H1 (cell line): ENCODE results near the gene TMEM14C.

Experiments used
- ASH2L ChIP-seq: fragments of 200-600, 300-600 bp; sonication (generic); IDR thresholded peaks from one replicate; pipeline ENCODE4 v1.7.1; 2017; ENCODE audit warnings: low read length
- BRCA1 ChIP-seq: IDR thresholded peaks from 2 replicates; pipeline ENCODE4 v1.6.1; 2012; ENCODE audit warnings: low read depth, low read length, improper control_type of control experiment
- CBX8 ChIP-seq: fragments of 300-800, 300-1000 bp; sonication (generic); IDR thresholded peaks from 2 replicates; pipeline ENCODE4 v1.7.1; 2016; ENCODE audit warnings: low read depth, low read length, borderline replicate concordance
- EZH2 ChIP-seq: fragments of 200-600 bp; sonication (generic); IDR thresholded peaks from 2 replicates; pipeline ENCODE4 v1.7.1; 2012; ENCODE audit warnings: low read depth, mild to moderate bottlenecking, moderate library complexity, low read length, inconsistent platforms; ENCODE audit not compliant: severe bottlenecking
- KDM5A ChIP-seq: fragments of 200-600 bp; IDR thresholded peaks from 2 replicates; pipeline ENCODE4 v1.7.1; 2012; ENCODE audit warnings: mild to moderate bottlenecking, low read length, inconsistent platforms, mixed read lengths
- POLR2A ChIP-seq, 2 experiments: IDR thresholded peaks; 1 replicate in 1 of 2; 2 replicates in 1 of 2; pipeline ENCODE4 v1.6.1; 2011; ENCODE audit warnings: low read depth in 2 of 2, low read length in 2 of 2, mild to moderate bottlenecking in 2 of 2; ENCODE audit errors: control extremely low read depth in 1 of 2
- POLR2AphosphoS5 ChIP-seq: IDR thresholded peaks from 2 replicates; pipeline ENCODE4 v1.6.1; 2011; ENCODE audit warnings: low read depth, low read length
- RAD21 ChIP-seq, 2 experiments: IDR thresholded peaks in 1 of 2; conservative IDR thresholded peaks in 1 of 2; 2 replicates each; pipeline ENCODE4 v1.6.1; 2011; ENCODE audit warnings: low read depth in 2 of 2, low read length in 2 of 2, improper control_type of control experiment in 1 of 2, inconsistent platforms in 1 of 2, mild to moderate bottlenecking in 1 of 2, moderate library complexity in 1 of 2
- RFX5 ChIP-seq: IDR thresholded peaks from 2 replicates; pipeline ENCODE4 v1.6.1; 2011; ENCODE audit warnings: low read depth, low read length, improper control_type of control experiment, borderline replicate concordance
- SUZ12 ChIP-seq: fragments of 200-600 bp; sonication (generic); IDR thresholded peaks from 2 replicates; pipeline ENCODE4 v1.6.1; 2012; ENCODE audit warnings: mild to moderate bottlenecking, inconsistent platforms, low read length, moderate library complexity, mixed read lengths
- TCF12 ChIP-seq: IDR thresholded peaks from 2 replicates; pipeline ENCODE4 v1.6.1; 2011; ENCODE audit warnings: low read depth, mild to moderate bottlenecking, low read length
- TEAD4 ChIP-seq: IDR thresholded peaks from 2 replicates; pipeline ENCODE4 v1.6.1; 2012; ENCODE audit warnings: low read depth, low read length, inconsistent platforms, mixed read lengths
- TF ChIP-seq, protein P1 (sequence below): IDR thresholded peaks from 2 replicates; pipeline ENCODE4 v1.6.1; 2011; ENCODE audit warnings: low read depth, mild to moderate bottlenecking, low read length; ENCODE audit not compliant: insufficient read depth
- TF ChIP-seq, protein P2 (sequence below), 3 experiments: IDR thresholded peaks; 1 replicate in 2 of 3; 2 replicates in 1 of 3; pipeline versions ENCODE4 v1.5.1 to v1.6.1; 2011; ENCODE audit warnings: low read length in 3 of 3, mild to moderate bottlenecking in 3 of 3, inconsistent platforms in 2 of 3, low read depth in 1 of 3, moderate library complexity in 1 of 3; ENCODE audit not compliant: insufficient read depth in 1 of 3; ENCODE audit errors: control extremely low read depth in 1 of 3

DNA sequence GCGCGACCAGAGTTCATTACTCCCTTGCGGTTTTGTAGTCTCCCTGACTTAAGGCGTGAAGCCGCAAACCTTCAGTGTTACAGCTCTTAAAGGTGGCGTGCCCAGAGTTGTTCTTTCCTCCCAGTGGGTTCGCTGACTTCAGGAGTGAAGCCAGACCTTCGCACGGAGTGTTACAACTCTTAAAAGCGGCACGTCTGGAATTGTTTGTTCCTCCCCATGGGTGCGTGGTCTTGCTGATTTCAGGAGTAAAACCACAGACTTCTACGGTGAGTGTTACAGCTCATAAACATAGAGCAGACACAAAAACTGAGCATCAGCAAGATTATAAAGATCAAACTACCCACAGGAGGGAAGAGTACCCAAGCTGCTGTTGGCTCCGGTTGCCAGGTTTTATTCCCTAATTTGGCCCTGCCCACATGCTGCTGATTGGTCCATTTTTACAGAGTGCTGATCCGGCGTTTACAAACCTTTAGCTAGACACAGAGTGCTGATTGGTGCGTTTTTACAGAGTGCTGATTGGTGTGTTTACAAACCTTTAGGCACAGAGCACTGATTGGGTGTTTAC is 10.4 kb downstream of the TMEM14C start:
- TF ChIP-seq SUZ12 (no peak), KDM5A (no peak), POLR2A (IDR thresholded peaks at IDR 0.05; ENCODE audit: control extremely low read depth in 1 of 2, low read depth in 2 of 2, low read length in 2 of 2) (no peak), RFX5 (no peak), RAD21 (IDR thresholded peaks at IDR 0.05 in 1 of 2, conservative IDR thresholded peaks at IDR 0.05 in 1 of 2; ENCODE audit: low read depth in 2 of 2, low read length in 2 of 2) (no peak), ASH2L (no peak), CBX8 (no peak), TEAD4 (no peak), EZH2 (no peak), TCF12 (no peak), POLR2AphosphoS5 (no peak), BRCA1 (no peak)
- TF ChIP-seq, protein P1, sequence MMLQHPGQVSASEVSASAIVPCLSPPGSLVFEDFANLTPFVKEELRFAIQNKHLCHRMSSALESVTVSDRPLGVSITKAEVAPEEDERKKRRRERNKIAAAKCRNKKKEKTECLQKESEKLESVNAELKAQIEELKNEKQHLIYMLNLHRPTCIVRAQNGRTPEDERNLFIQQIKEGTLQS, result no peak
- TF ChIP-seq, protein P2, sequence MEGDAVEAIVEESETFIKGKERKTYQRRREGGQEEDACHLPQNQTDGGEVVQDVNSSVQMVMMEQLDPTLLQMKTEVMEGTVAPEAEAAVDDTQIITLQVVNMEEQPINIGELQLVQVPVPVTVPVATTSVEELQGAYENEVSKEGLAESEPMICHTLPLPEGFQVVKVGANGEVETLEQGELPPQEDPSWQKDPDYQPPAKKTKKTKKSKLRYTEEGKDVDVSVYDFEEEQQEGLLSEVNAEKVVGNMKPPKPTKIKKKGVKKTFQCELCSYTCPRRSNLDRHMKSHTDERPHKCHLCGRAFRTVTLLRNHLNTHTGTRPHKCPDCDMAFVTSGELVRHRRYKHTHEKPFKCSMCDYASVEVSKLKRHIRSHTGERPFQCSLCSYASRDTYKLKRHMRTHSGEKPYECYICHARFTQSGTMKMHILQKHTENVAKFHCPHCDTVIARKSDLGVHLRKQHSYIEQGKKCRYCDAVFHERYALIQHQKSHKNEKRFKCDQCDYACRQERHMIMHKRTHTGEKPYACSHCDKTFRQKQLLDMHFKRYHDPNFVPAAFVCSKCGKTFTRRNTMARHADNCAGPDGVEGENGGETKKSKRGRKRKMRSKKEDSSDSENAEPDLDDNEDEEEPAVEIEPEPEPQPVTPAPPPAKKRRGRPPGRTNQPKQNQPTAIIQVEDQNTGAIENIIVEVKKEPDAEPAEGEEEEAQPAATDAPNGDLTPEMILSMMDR (IDR thresholded peaks at IDR 0.05; ENCODE audit: control extremely low read depth in 1 of 3, insufficient read depth in 1 of 3, low read depth in 1 of 3, low read length in 3 of 3), result no peak
